PFSK-1 (cell line): ENCODE measurements around the gene KRTAP9-9.
"Not testable (repeated sequence)": the region's sequence is repeated elsewhere in the genome, so short reads cannot be mapped to it uniquely, and the experiment has no call there.

ENCODE experiments used
- FOXP2 ChIP-seq: optimal IDR thresholded peaks from 2 replicates; pipeline ENCODE3; 2011; ENCODE audit warnings: borderline replicate concordance, control low read depth, inconsistent platforms; ENCODE audit not compliant: insufficient read depth; ENCODE audit errors: extremely low read length, extremely low read depth
- POLR2AphosphoS5 ChIP-seq: IDR thresholded peaks from 2 replicates; pipeline ENCODE4 v1.6.1; 2012; ENCODE audit warnings: low read depth, mild to moderate bottlenecking, control low read depth, low read length, moderate library complexity
- REST ChIP-seq, 2 experiments: IDR thresholded peaks; 2 replicates each; pipeline versions ENCODE4 v1.6.1 to v1.8.0; 2011 to 2012; ENCODE audit warnings: low read depth in 2 of 2, low read length in 2 of 2, control low read depth in 1 of 2, inconsistent platforms in 1 of 2, mild to moderate bottlenecking in 1 of 2, moderate library complexity in 1 of 2; ENCODE audit not compliant: insufficient read depth in 1 of 2
- SIN3A ChIP-seq: IDR thresholded peaks from 2 replicates; pipeline ENCODE4 v1.6.1; 2012; ENCODE audit warnings: mild to moderate bottlenecking, low read length, moderate library complexity, borderline replicate concordance; ENCODE audit not compliant: insufficient read depth
- TAF1 ChIP-seq: IDR thresholded peaks from 2 replicates; pipeline ENCODE4 v1.6.1; 2012; ENCODE audit warnings: low read length, control low read depth, borderline replicate concordance; ENCODE audit not compliant: insufficient read depth

Gene KRTAP9-9

GRCh38 chr17:41249637-41250240 lies 5.4 kb upstream of the KRTAP9-9 start, which contains the start of gene KRTAP9-4:
KRTAP9-4 (plus strand) TSS chr17:41249687; CDS start chr17:41249721, 34 bp downstream.
- TF ChIP-seq FOXP2; TAF1; REST (IDR thresholded peaks at IDR 0.05; ENCODE audit: insufficient read depth in 1 of 2, low read depth in 2 of 2, low read length in 2 of 2): not testable (repeated sequence)

GRCh38 chr17:41251261-41251660 lies 3.9 kb upstream of the KRTAP9-9 start:
- TF ChIP-seq SIN3A (no peak), TAF1 (no peak), FOXP2 (no peak), REST (IDR thresholded peaks at IDR 0.05; ENCODE audit: insufficient read depth in 1 of 2, low read depth in 2 of 2, low read length in 2 of 2) (no peak), POLR2AphosphoS5 (no peak)

GRCh38 chr17:41254861-41255260 lies 323 bp upstream of the KRTAP9-9 start:
- TF ChIP-seq FOXP2 (no peak), SIN3A (no peak), TAF1 (no peak), REST (IDR thresholded peaks at IDR 0.05; ENCODE audit: insufficient read depth in 1 of 2, low read depth in 2 of 2, low read length in 2 of 2) (no peak), POLR2AphosphoS5 (no peak)

GRCh38 chr17:41256291-41256685 lies 1.1 kb downstream of the KRTAP9-9 start:
- TF ChIP-seq SIN3A (no peak), POLR2AphosphoS5 (no peak), REST (IDR thresholded peaks at IDR 0.05; ENCODE audit: insufficient read depth in 1 of 2, low read depth in 2 of 2, low read length in 2 of 2) (no peak), FOXP2 (no peak), TAF1 (no peak)

GRCh38 chr17:41258406-41258805 lies 3.2 kb downstream of the KRTAP9-9 start:
- no peak for TF ChIP-seq FOXP2
- no peak for TF ChIP-seq POLR2AphosphoS5
- TF ChIP-seq SIN3A, result no peak
